ENCODE measurements around the gene FAM186B.

Gene FAM186B

DNA sequence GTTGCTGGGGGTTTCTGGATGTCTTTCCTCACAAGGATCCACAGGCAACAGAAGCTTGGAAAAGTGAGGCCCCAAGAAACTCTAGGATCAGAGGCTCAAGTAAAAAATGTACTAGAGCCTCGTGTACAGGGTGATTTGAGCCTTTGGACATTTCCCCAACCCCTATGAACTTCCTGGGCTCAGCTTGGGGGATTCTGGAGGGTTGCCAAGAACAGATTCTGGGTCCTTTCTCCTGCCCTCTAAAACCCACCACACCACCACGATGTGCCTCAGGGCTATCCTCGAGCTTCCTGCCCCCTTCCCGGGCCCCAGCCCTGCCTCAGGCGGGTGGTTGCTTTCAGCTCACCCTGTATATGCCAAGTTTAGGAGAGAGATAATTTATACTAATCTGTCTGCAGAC, 583 bp downstream of the FAM186B start:
- H3K4me3 ChIP-seq (ENCODE audit: low read depth, low read length), result no peak overlapping the region
- TF ChIP-seq, protein P1, sequence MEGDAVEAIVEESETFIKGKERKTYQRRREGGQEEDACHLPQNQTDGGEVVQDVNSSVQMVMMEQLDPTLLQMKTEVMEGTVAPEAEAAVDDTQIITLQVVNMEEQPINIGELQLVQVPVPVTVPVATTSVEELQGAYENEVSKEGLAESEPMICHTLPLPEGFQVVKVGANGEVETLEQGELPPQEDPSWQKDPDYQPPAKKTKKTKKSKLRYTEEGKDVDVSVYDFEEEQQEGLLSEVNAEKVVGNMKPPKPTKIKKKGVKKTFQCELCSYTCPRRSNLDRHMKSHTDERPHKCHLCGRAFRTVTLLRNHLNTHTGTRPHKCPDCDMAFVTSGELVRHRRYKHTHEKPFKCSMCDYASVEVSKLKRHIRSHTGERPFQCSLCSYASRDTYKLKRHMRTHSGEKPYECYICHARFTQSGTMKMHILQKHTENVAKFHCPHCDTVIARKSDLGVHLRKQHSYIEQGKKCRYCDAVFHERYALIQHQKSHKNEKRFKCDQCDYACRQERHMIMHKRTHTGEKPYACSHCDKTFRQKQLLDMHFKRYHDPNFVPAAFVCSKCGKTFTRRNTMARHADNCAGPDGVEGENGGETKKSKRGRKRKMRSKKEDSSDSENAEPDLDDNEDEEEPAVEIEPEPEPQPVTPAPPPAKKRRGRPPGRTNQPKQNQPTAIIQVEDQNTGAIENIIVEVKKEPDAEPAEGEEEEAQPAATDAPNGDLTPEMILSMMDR (IDR thresholded peaks at IDR 0.05; ENCODE audit: borderline replicate concordance, insufficient read depth, low read depth, low read length), result no peak

DNA sequence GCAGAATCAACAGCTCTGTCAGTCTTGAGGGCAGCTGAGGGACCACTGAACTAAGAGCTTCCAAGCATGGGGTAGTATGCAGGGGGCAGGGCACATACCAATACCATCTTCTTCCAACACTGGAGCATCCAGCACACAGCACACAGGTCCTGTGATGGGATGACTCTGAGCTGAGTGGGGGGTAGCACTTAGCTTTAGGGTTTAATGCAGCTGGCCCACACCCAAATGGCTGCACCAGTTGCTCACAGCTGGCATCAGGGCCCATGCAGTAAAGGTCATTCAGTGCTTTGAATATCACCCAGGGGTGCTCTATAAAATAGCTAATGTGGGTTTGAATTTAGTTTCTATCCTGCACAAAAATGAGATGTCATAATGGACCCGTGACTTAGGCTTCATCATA, 1.7 kb downstream of the FAM186B start:
- no peak overlapping the region for H3K4me3 ChIP-seq (ENCODE audit: low read depth, low read length)
- TF ChIP-seq, protein P1 (IDR thresholded peaks at IDR 0.05; ENCODE audit: borderline replicate concordance, insufficient read depth, low read depth, low read length), result no peak

DNA sequence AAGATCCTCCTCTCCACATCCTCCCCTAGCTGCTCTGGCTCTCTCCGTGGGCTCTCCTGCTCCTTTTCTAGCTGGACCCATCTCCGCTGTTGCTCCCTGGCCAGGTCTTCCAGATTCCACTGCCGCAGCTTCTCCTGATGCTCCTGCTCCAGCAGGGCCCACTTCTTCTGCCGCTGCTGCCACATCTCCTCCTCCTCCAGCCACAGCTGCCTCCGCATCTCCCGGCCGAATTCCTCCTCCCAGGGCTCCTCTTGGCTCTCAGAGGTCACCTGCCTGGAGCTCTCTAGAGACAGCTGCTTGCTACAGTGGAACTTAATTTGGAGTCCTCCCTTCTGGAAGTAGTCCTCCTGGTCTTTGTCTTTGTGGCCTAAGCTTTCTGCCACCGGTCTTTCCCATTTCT, 5.5 kb downstream of the FAM186B start:
- no peak overlapping the region for H3K4me3 ChIP-seq (ENCODE audit: low read depth, low read length)
- TF ChIP-seq, protein P1 (IDR thresholded peaks at IDR 0.05; ENCODE audit: borderline replicate concordance, insufficient read depth, low read depth, low read length), result no peak

DNA sequence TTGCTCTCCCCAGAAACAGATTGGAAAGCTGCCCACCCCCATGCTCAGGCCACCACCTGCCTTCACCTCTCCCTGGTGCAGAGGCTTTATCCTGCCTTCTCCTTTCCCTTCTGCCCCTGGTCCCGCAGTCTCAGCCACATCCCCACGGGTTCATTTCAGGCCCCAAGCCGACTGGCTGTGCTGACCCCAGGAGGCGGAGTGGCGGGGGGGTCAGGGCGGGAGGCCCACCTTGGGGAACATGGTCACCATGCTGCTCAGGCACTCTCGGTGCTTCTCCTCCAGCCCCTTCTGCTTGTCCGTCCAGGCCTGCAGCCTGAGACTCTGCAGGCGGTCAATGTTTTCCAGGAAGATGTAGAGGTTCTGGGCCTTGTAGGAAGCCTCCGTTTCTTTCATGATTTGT, 6.9 kb downstream of the FAM186B start:
- TF ChIP-seq, protein P1 (IDR thresholded peaks at IDR 0.05; ENCODE audit: borderline replicate concordance, insufficient read depth, low read depth, low read length), result no peak
- no peak overlapping the region for H3K4me3 ChIP-seq (ENCODE audit: low read depth, low read length)

DNA sequence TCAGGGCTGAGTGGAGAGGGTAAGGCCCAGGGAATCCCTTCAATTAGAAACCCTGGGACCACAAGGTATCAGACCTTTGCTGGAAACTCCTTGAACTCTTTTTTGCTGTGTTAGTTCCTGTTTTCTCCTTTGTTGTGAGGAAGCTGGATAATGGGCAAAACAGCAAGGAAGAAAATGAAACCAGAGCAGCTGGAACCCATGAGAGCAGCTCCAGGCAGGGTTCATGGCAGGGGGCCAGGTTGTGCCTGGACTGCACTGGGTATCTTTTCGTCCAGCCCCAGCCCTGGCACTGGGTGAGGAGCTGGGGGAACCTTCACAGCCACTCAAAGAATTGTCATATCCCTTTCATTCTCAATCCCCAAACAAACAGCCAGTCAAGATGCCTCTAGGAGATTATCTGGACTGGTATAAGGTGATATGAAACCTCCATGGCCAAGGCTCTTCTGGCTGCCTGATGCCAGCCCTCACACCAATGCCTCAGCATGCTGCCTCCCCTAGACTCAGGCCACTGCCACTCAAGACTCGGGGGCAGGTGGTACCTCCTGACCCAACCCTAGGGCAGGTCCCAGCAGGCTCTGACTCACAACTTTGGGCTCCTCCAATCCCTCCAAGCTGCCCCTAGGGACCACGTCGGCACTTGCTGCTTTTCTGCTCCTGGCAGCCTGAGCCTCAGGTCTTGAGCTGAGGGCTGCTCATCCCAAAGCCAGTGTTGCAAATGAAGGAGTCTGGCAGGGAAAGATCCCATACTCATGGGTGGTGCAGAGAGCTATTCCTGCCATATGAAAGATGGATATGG, 16.5 kb downstream of the FAM186B start:
- TF ChIP-seq, protein P1 (IDR thresholded peaks at IDR 0.05; ENCODE audit: borderline replicate concordance, insufficient read depth, low read depth, low read length), result no peak
- H3K4me3 ChIP-seq (ENCODE audit: low read depth, low read length), result no peak overlapping the region

DNA sequence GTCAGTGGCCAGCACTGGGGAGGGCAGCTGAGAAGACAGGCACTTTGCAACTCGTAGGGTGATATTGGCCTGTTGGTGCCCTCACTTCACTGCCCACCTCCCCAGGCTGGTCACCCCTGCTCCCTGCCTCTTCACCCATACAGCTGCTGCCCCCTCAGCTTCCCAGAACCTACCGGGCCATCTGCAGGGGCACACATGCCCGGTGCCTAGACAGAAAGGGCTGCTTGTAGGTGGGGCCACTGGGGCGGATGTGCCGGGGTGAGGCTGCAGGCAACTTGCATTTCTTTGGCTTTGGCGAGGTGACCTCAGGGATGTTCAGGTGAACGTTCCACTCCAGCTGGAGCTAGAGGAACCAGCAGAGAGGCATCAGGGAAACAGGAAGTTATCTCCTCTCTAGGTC, 17.2 kb downstream of the FAM186B start:
- H3K4me3 ChIP-seq (ENCODE audit: low read depth, low read length), result no peak overlapping the region
- TF ChIP-seq, protein P1 (IDR thresholded peaks at IDR 0.05; ENCODE audit: borderline replicate concordance, insufficient read depth, low read depth, low read length), result no peak
